Measurements from ENCODE around the gene CPNE6.

GRCh38 chr14:24087004-24087403 lies 15.6 kb downstream of the CPNE6 start:
- TF ChIP-seq EZH2phosphoT487 (IDR thresholded peaks at IDR 0.05; ENCODE audit: borderline replicate concordance, low read depth) (no peak), CTCF (IDR thresholded peaks at IDR 0.05) (no peak), MXI1 (IDR thresholded peaks at IDR 0.05; ENCODE audit: low read depth, low read length) (no peak), YY1 (IDR thresholded peaks at IDR 0.05; ENCODE audit: low read depth) (no peak), PBX3 (IDR thresholded peaks at IDR 0.05) (no peak), TAF1 (IDR thresholded peaks at IDR 0.05; ENCODE audit: borderline replicate concordance, low read depth, low read length) (no peak), EP300 (IDR thresholded peaks at IDR 0.05; ENCODE audit: borderline replicate concordance in 1 of 2, low read depth in 1 of 2, low read length in 1 of 2) (no peak), FOXM1 (IDR thresholded peaks at IDR 0.05; ENCODE audit: low read depth) (no peak), RAD21 (IDR thresholded peaks at IDR 0.05; ENCODE audit: low read length) (no peak), SIN3A (IDR thresholded peaks at IDR 0.05; ENCODE audit: borderline replicate concordance, low read depth, low read length) (no peak)

All from SK-N-SH (cell line).